ENCODE measurements around the gene MT1F.

The MT1F gene

GRCh38 chr16:56643080-56643778 lies 14.5 kb upstream of the MT1F start:
- Histone ChIP-seq H3K4me1 (ENCODE audit: insufficient read depth, low read length, poor library complexity, severe bottlenecking) (no peaks in the 10 kb centered on the region), H3K4me2 (ENCODE audit: low read depth, low read length, poor library complexity, severe bottlenecking) (no peak overlapping the region), H3K79me2 (ENCODE audit: insufficient read depth, low read length) (no peaks in the 10 kb centered on the region), H3K4me3 (ENCODE audit: low read length, poor library complexity, severe bottlenecking) (no peak overlapping the region), H4K20me1 (ENCODE audit: insufficient read depth, low read length, poor library complexity, severe bottlenecking) (no peaks in the 10 kb centered on the region), H3K9me3 (ENCODE audit: insufficient read depth, low read depth, low read length) (no peaks in the 10 kb centered on the region), H3K9me2 (replicated peaks; ENCODE audit: low read depth, low read length) (no peaks in the 10 kb centered on the region), H3K36me3 (ENCODE audit: insufficient read depth, low read length) (no peaks in the 10 kb centered on the region), H3K27me3 (ENCODE audit: insufficient read depth, low read length, poor library complexity, severe bottlenecking) (no peaks in the 10 kb centered on the region), H2AFZ (ENCODE audit: low read length) (no peak overlapping the region), H3F3A (ENCODE audit: low read depth) (no peaks in the 10 kb centered on the region), H3K9ac (ENCODE audit: low read depth, low read length, poor library complexity, severe bottlenecking) (no peak overlapping the region)
- no peak for TF ChIP-seq EZH2phosphoT487 (IDR thresholded peaks at IDR 0.05; ENCODE audit: borderline replicate concordance)
- TF ChIP-seq CTCF (conservative IDR thresholded peaks at IDR 0.05; ENCODE audit: low read length), result peak; percentile 12; the same call in 1 of the 2 replicates

GRCh38 chr16:56643833-56644232 lies 13.9 kb upstream of the MT1F start:
- Histone ChIP-seq H3K9me3 (ENCODE audit: insufficient read depth, low read depth, low read length) (no peaks in the 10 kb centered on the region), H4K20me1 (ENCODE audit: insufficient read depth, low read length, poor library complexity, severe bottlenecking) (no peaks in the 10 kb centered on the region), H3K79me2 (ENCODE audit: insufficient read depth, low read length) (no peaks in the 10 kb centered on the region), H3K4me2 (ENCODE audit: low read depth, low read length, poor library complexity, severe bottlenecking) (no peak overlapping the region), H3K9ac (ENCODE audit: low read depth, low read length, poor library complexity, severe bottlenecking) (no peak overlapping the region), H3K36me3 (ENCODE audit: insufficient read depth, low read length) (no peaks in the 10 kb centered on the region), H3K4me3 (ENCODE audit: low read length, poor library complexity, severe bottlenecking) (no peak overlapping the region), H3F3A (ENCODE audit: low read depth) (no peaks in the 10 kb centered on the region), H3K4me1 (ENCODE audit: insufficient read depth, low read length, poor library complexity, severe bottlenecking) (no peaks in the 10 kb centered on the region), H2AFZ (ENCODE audit: low read length) (no peak overlapping the region), H3K27me3 (ENCODE audit: insufficient read depth, low read length, poor library complexity, severe bottlenecking) (no peaks in the 10 kb centered on the region), H3K9me2 (replicated peaks; ENCODE audit: low read depth, low read length) (no peaks in the 10 kb centered on the region)
- no peak for TF ChIP-seq EZH2phosphoT487 (IDR thresholded peaks at IDR 0.05; ENCODE audit: borderline replicate concordance)
- no peak for TF ChIP-seq CTCF (conservative IDR thresholded peaks at IDR 0.05; ENCODE audit: low read length)

GRCh38 chr16:56645311-56645710 lies 12.4 kb upstream of the MT1F start:
- Histone ChIP-seq H3K4me1 (ENCODE audit: insufficient read depth, low read length, poor library complexity, severe bottlenecking) (no peaks in the 10 kb centered on the region), H3K9ac (ENCODE audit: low read depth, low read length, poor library complexity, severe bottlenecking) (no peak overlapping the region), H3K4me2 (ENCODE audit: low read depth, low read length, poor library complexity, severe bottlenecking) (no peak overlapping the region), H3K27me3 (ENCODE audit: insufficient read depth, low read length, poor library complexity, severe bottlenecking) (no peaks in the 10 kb centered on the region), H3K9me3 (ENCODE audit: insufficient read depth, low read depth, low read length) (no peaks in the 10 kb centered on the region), H2AFZ (ENCODE audit: low read length) (no peak overlapping the region), H3F3A (ENCODE audit: low read depth) (no peaks in the 10 kb centered on the region), H3K79me2 (ENCODE audit: insufficient read depth, low read length) (no peaks in the 10 kb centered on the region), H4K20me1 (ENCODE audit: insufficient read depth, low read length, poor library complexity, severe bottlenecking) (no peaks in the 10 kb centered on the region), H3K9me2 (replicated peaks; ENCODE audit: low read depth, low read length) (no peaks in the 10 kb centered on the region), H3K4me3 (ENCODE audit: low read length, poor library complexity, severe bottlenecking) (no peak overlapping the region), H3K36me3 (ENCODE audit: insufficient read depth, low read length) (no peaks in the 10 kb centered on the region)
- no peak for TF ChIP-seq EZH2phosphoT487 (IDR thresholded peaks at IDR 0.05; ENCODE audit: borderline replicate concordance)
- no peak for TF ChIP-seq CTCF (conservative IDR thresholded peaks at IDR 0.05; ENCODE audit: low read length)

Data from Loucy (cell line).